Activated naive CD4-positive, alpha-beta T cell treated with anti-CD3 and anti-CD28 coated beads, Interleukin-2, amount 50 U/mL, for 72 hours (primary cell): ENCODE results near the gene WNT7A. TPM values are rescaled to one million over a fixed set of nuclear protein-coding genes. Genes with fewer than 3 reads are reported as not detected.
"Not testable (repeated sequence)": the region's sequence is repeated elsewhere in the genome, so short reads cannot be mapped to it uniquely, and the experiment has no call there.

ENCODE experiments used
- ATAC-seq, 2 donors: fragments of 150-1000 bp; cut with Tn5 transposase; 2 replicates each; pipeline ENCODE4 v1.10.0; 2021; ENCODE audit warnings: mild to moderate bottlenecking in 2 of 2, moderate library complexity in 2 of 2
- DNase-seq, 2 donors: peaks; one replicate each; pipeline ENCODE4 v3.0.0; 2021 to 2022; ENCODE audit warnings: low spot score in 2 of 2
- H3K27ac Mint-ChIP-seq, 2 donors: one replicate each; pipeline ENCODE4 v1.8.0; 2022; ENCODE audit warnings: mild to moderate bottlenecking in 2 of 2, mixed read lengths in 2 of 2
- H3K36me3 Mint-ChIP-seq, 2 donors: one replicate each; pipeline ENCODE4 v1.8.0; 2022; ENCODE audit warnings: mixed read lengths in 2 of 2
- H3K9me3 Mint-ChIP-seq, 2 donors: one replicate each; pipeline ENCODE4 v1.8.0; 2022; ENCODE audit warnings: mixed read lengths in 2 of 2
- total RNA-seq, 2 donors: library from RNA; stranded (reverse); gene quantifications; one replicate each; pipeline ENCODE4 v1.2.3, GENCODE V29; 2022

WNT7A gene
- total RNA-seq, 2 donors from 2014 or later = 0.06 to 0.14 TPM

DNA sequence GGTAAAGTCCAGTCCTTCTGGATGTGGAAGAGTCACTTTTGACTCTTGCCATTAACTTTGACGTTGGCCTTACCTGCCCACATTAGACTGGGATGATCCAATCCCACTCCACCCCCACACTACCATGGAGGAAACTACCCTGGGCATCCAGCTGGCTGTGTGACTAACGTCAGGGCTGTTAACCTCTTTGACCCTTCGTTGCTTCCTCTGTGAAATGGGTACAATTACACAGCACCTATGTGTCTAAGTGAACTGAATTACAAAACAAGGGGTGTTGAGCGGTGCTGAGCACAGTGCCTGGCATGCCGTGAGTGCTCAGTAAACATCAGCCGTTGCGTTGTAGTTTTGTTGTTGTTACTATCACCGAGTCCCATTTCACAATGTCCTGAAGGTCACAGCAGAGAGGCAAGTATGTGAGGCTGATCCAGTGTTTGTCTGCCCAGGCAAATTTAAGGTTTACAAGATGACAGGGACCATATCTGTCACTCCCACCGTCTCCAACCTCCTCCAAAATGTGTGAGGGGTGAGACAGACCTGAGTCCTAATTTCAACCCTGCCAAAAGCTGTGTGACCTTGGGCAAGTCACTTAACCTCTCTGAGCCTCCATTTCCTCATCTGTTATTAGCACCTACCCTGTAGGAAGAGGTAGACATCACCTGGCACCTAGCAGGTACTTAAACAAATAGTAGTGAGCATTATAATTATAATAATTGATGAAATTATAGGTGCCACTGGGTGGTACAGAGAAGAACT is 20.9 kb downstream of the WNT7A start:
- no peak overlapping the region for H3K27ac Mint-ChIP-seq
- DNase-seq (no peak), ATAC-seq (no peak)
- no peaks in the 10 kb centered on the region for H3K36me3 Mint-ChIP-seq
- H3K9me3 Mint-ChIP-seq = no peaks in the 10 kb centered on the region

DNA sequence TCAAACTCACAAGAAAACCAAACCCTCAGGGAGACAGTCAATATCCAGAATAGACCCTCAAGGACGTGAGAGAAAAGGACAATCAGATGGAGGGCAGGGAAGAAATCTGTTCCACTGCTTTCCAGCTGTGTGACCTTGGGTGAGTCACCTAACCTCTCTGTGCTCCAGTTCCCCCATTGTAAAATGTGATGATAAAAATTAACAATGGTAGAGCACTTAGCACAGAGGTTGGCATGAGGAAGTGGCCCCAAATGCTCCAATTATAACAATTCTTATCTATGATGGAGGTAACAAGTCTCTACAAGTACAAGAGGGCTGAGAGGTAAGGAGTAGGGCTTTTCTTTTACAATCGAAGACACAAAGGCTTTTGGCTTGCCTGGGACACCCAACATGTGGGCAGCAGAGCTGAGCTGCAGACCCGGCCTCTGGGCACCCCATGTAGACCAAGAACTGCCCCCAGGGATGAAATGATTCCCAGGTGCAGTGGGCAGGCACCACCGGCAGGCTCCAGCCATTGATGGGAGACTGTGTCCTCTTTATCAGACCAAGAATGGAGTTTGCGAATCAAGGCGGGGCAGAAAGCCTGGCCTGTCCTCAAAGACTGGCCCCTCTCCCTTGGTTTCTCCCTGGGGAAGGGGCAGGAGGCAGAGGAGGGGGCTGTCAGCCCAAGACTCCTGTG is 22.0 kb downstream of the WNT7A start:
- H3K9me3 Mint-ChIP-seq = no peaks in the 10 kb centered on the region
- H3K27ac Mint-ChIP-seq = peak overlapping the region in 1 of 2 donors; percentile 4
- no peak for ATAC-seq
- no peaks in the 10 kb centered on the region for H3K36me3 Mint-ChIP-seq
- DNase-seq = no peak

DNA sequence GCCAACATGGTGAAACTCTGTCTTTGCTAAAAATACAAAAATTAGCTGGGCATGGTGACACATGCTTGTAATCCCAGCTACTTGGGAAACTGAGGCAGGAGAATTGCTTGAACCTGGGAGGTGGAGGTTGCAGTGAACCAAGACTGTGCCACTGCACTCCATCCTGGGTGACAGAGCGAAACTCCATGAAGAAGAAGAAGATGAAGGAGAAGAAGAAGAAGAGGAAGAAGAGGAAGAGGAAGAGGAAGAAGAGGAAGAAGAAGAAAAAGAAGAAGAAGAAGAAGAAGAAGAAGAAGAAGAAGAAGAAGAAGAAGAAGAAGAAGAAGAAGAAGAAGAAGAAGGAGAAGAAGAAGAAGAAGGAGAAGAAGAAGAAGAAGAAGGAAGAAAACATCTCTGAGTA is 23.2 kb downstream of the WNT7A start:
- not testable (repeated sequence) for H3K9me3 Mint-ChIP-seq, H3K36me3 Mint-ChIP-seq, DNase-seq, ATAC-seq
- peak overlapping the region in 1 of 2 donors; percentile 47 for H3K27ac Mint-ChIP-seq

DNA sequence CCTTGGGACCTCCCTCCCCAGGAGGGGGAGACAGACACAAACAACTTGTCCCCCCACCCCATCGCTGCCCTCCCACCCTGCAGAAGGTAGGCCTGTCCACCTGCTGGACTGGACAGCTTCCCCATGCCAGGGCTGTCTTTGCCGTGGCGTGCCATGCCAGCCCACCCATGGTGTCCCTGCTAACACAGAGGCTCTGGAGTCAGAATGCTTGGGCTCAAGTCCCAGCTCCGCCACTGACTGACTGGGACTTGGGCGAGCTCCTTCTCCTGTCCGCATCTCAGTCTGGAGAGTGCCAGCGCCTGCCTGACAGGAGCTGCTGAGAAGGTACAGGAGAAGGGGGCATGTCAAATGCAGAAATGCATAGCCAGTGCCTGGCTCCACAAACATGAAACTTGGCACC is 23.9 kb downstream of the WNT7A start:
- Mint-ChIP-seq H3K36me3 (no peaks in the 10 kb centered on the region), H3K27ac (no peak overlapping the region), H3K9me3 (no peaks in the 10 kb centered on the region)
- ATAC-seq = no peak
- no peak for DNase-seq

DNA sequence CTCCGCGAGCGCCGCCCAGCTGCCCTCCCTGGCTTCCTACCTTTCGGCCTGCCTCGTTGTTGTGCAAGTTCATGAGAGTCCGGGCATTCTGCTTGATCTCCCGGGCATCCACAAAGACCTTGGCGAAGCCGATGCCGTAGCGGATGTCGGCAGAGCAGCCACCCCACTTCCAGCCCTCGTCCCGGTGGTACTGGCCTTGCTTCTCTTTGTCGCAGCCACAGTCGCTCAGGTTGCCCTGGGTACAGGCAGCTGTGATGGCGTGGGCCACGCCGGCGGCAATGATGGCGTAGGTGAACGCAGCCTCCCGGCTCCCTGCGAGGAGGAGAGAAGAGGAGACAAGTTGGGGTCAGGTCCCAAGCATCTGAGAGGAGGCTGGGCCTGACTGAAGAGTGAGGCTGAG is 25.4 kb downstream of the WNT7A start:
- DNase-seq (no peak), ATAC-seq (no peak)
- H3K27ac Mint-ChIP-seq = peak overlapping the region in 1 of 2 donors; percentile 29
- H3K9me3 Mint-ChIP-seq = no peaks in the 10 kb centered on the region
- no peaks in the 10 kb centered on the region for H3K36me3 Mint-ChIP-seq

DNA sequence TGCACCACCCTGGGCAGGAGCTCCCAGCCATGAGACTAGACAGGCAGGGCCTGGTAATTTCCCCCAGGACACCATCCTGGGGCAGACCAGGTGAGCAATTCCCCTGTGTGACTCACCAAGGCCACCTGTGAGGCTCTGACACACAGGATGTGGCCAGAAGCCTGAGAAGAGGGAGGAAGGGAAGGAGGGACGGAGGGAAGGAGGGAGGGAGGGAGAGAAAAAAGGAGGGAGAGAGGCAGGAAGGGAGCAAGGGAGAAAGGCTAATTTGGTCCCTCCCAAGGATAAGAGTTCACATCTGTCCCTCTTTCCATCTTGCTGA is 25.9 kb downstream of the WNT7A start:
- no peaks in the 10 kb centered on the region for H3K9me3 Mint-ChIP-seq
- DNase-seq (no peak), ATAC-seq (peak; percentile 25 to 46)
- no peaks in the 10 kb centered on the region for H3K36me3 Mint-ChIP-seq
- H3K27ac Mint-ChIP-seq = no peak overlapping the region

DNA sequence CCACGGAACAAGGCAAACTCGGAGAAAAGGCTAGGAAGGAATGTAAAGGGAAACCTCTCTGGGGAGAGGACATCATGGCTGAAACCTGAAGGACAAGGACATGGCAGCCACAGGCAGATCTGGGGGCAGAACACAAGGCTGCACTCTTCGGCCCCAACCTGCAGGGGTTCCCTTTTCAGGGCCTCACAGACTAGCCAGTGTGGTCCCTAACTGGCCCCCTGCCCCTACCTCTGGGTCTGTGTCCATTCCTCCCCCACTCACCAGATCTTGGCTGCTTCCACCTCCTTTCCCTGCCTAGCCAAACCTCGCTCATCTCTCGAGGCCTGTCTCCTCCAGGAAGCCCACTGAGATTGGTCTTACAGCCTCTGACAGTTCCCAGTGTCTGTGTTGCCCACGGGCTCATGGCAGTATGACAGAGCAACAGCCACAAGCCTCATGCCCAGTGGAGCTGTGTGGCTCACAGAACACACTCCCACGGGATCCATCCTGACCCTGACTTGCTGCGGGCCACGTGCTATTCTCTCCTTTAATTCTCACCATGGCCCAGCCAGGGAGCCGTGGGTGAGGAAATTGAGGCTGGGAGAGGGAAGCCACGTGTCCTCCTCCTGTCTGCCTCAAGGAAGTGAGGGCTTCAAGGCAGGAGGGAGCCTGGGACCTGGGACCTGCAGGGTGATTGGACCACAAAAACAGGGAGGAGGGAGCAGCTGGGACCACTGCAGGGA is 26.5 kb downstream of the WNT7A start:
- ATAC-seq (no peak), DNase-seq (no peak)
- H3K27ac Mint-ChIP-seq = peak overlapping the region; percentile 15 to 60
- no peaks in the 10 kb centered on the region for H3K36me3 Mint-ChIP-seq
- no peaks in the 10 kb centered on the region for H3K9me3 Mint-ChIP-seq

DNA sequence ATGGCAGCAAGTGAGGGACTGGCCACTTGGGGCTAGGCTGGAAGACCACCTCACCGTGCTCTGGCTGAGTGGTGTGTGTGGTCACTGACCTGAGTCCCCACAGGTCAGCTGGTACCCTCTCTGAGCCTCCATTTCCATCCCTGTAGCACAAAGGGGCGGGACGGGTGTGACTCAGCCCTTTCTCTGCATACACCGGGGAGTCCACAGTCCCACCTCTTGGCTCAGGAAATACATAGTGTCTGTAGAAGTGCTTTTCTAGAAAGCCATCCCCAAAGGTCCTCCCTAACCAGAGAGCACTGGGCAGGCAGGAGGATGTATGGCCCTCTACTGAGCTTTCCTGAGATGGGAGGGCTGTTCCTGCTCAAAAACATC is 27.2 kb downstream of the WNT7A start:
- H3K27ac Mint-ChIP-seq = peak overlapping the region; percentile 15 to 81
- peak in 1 of 2 donors; percentile 54 for ATAC-seq
- H3K36me3 Mint-ChIP-seq = no peaks in the 10 kb centered on the region
- DNase-seq = no peak
- H3K9me3 Mint-ChIP-seq = no peaks in the 10 kb centered on the region

DNA sequence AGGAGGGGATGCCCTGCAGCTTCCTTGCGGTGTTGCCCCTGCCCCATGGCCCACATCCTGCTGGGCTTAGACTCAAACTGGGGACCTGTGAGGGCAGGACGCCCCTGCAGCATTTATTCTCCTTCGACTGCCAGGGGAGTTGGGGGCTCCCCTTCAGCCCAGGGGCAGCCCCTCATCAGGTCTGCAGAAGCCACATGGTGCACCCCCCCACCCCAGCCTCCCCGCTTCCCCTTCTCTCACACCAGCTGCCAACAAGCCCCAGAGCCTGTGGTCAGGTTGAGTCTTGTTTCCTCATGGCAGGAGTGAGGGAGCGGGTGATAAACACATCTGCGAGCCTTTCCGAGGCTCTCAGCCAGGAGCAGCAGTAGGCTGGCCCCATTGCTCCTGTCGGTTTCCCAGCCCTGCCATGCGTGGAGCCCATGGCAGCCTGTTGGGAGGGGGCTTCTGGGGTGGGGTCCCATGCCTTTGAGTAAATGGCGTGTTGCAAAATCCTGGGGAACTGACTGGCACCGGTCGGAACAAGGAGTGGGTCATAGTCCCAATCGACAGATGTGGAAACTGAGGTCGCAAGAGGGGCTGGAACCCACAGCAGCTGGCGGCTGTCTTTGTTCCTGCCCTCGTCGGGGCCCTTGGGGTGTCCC is 27.8 kb downstream of the WNT7A start:
- DNase-seq (peak in 1 of 2 donors; percentile 58), ATAC-seq (peak in 1 of 2 donors; percentile 82)
- Mint-ChIP-seq H3K36me3 (no peaks in the 10 kb centered on the region), H3K9me3 (no peaks in the 10 kb centered on the region), H3K27ac (no peak overlapping the region)

DNA sequence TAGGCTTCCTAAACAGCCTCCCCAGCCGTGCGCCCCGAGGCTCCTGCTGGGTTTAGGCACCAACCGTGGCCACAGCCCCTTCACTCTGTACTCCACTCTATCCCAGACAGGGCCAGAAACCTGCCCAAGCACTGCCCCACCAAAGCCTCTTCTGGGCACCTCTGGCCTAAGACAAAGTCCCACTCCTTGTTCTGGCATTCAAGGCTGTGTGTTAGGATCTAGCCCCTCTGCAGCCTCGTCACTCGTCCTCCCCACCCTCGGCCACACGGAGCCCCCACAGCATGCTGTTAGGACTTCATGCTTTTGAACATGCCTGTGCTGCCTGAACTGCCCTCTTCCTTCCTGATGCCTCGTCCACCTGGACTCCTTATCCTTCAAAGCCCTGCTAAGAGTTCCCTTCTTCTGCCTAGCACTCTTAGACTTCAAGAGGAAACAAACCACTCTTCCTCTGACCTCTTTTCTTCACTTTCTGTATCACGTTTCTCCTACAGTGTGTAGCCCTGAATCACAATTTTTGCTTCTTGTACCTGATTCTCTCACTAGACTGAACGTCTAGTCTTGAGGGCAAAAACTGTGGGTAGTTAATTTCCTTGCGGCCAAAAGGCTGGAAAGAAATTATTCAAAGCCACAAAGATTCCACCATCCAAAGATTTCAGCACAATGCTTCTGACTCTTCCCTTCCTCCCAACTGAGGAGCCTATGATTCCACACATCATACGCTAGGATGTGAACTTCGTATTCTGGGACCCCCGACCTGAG is 28.6 kb downstream of the WNT7A start:
- ATAC-seq (no peak), DNase-seq (no peak)
- Mint-ChIP-seq H3K27ac (peak overlapping the region; percentile 20 to 48), H3K36me3 (no peaks in the 10 kb centered on the region), H3K9me3 (no peaks in the 10 kb centered on the region)

DNA sequence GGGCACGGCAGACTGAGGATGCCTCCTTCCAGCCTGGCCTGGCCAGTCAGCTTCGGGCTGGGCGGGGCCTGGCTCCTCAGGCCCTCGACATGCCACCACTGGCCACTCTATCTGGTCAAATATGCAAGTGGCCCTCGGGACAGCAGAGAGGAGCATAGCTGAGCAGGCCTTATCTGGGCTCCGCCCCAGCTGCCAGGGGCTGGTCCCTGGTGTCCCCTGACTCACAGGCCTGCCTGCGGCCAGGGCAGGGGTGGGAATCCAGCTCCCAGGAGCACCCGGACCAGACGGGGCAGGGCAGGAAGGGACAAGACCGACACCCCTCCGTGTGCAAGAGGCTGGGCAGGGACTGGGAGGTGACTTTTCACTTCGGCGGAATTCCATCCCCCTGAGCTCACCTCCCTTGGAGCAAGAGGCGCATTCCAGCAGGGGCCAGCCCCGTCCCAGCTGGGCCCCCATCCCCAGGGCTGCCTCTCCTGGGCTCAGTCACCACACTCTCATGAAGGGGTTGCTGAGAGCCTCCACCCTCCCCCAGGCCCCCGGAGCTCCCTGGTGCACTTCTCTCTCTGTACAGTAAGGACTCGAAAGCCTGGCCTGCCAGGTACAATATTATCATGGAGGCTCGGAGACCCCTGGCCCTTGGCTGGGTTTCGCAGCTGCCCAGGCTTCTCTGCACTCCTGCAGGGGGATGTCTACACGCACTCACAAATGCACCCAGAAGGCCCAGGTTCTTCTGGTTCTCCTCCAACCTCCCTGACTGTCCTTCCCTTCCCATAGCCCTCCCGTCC is 29.5 kb downstream of the WNT7A start:
- DNase-seq = no peak
- Mint-ChIP-seq H3K27ac (peak overlapping the region in 1 of 2 donors; percentile 48), H3K9me3 (no peaks in the 10 kb centered on the region), H3K36me3 (no peaks in the 10 kb centered on the region)
- no peak for ATAC-seq

DNA sequence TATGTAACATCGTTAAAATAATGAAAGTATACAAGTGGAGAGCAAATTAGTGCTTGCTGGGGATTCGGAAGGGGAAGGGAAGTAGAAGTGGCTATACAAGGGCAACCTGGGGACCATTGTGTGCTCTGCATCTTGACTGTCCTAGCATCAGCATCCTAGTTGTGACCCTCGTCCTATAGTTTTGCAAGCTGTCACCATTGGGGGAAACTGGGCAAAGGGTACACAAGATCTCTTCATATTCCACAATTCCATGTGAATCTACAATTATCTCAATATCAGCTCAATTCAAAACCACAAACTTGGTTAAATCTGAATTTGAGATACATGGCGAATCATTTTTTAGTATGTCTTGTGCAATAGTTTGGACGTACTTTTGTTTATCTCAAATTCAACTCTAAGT is 30.9 kb downstream of the WNT7A start:
- no peak for DNase-seq
- Mint-ChIP-seq H3K27ac (no peak overlapping the region), H3K36me3 (no peaks in the 10 kb centered on the region), H3K9me3 (no peaks in the 10 kb centered on the region)
- ATAC-seq = no peak

DNA sequence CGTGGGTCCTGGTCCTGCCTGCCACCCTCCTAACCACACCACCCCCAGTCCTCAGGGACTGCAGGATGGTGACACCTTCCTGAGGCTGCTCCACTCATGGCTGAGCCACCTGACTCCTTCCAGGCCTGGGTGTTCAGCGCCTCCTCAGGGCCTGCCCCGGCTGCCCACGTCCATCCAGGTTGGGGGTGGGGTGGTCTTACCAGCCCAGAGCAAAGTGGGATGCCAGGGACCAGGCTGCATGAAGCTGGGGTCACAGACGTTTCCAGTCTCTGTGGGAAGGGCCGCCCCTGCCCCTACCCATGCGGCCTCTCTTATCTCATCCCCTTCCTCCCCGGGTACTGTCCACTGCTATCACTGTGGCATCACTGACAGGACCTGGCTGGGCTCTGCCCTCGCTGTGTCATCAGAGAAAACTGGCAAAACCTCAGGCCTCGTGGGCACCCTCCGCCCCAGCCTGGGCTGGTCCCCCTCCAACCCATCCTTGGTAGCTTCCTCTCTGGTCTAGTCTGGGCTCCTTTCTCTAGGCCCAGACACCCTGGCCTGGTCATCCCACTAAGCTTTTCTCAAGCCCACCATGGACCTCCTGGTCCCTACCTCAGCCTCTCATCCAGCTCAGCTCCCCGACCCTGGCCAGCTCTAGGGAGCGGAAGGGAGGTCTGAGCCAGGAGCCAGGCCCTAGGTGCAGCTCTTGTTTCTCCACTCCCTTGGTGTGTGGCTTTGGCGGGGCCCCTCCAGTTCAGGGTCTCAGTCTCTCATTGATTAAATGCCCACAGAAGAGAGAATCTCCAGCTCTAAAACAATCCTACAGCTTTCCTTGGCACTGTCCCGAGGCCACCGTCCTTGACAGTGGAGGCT is 32.9 kb downstream of the WNT7A start:
- no peaks in the 10 kb centered on the region for H3K9me3 Mint-ChIP-seq
- H3K36me3 Mint-ChIP-seq = no peaks in the 10 kb centered on the region
- peak overlapping the region; percentile 53 to 56 for H3K27ac Mint-ChIP-seq
- ATAC-seq (no peak), DNase-seq (no peak)

DNA sequence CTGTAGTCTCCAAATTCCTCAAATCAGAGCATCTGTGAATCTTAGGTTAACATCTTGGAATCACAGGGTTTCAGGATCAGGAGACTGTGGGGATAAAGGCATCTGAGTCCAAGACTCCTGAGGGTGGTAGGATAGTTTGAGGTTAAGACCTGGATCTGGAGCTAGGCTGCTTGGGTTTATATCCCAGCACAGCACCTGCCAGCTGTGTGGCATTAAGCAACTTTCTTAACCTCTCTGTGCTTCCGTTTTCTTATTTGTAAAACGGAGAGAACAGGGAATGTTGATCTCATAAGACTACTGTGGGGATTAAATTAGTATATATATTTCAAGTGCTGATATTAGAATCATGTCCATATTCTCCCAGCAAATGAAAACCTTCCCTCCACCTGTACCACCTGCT is 33.6 kb downstream of the WNT7A start:
- Mint-ChIP-seq H3K36me3 (no peaks in the 10 kb centered on the region), H3K9me3 (no peaks in the 10 kb centered on the region), H3K27ac (peak overlapping the region in 1 of 2 donors; percentile 53)
- ATAC-seq (no peak), DNase-seq (no peak)

DNA sequence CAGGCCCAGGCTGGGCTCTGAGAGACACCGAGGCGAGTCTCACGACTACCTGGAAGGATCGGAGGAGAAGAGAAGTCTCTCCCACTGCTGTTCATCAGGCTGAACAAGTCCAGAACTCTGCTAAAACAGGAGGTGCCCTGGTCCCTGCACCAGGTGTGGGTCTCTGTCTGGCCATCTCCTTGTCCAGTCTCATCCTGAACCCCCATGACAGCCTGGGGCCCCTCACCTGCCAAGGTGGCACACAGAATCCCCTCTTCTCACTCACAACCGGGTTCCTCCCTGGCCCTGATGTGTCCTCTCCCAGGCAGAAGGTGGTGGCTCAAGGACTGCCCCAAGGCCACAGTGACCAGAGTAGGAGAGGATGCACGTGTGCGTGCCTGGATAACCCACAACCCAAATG is 34.1 kb downstream of the WNT7A start:
- H3K9me3 Mint-ChIP-seq = no peaks in the 10 kb centered on the region
- no peak for ATAC-seq

More for the DNA sequence above, 34.1 kb downstream of the WNT7A start:
- DNase-seq = no peak
- H3K36me3 Mint-ChIP-seq = no peaks in the 10 kb centered on the region
- no peak overlapping the region for H3K27ac Mint-ChIP-seq
